ENCODE measurements around the gene PDE4D. TPM values are rescaled to one million over a fixed set of nuclear protein-coding genes. Genes with fewer than 3 reads are reported as not detected.

PDE4D gene
- total RNA-seq, 1 experiment from 2014 or later, result 2.1 TPM

GRCh38 chr5:59322058-59322457 is 571.5 kb downstream of the PDE4D start:
- Histone ChIP-seq H2BK12ac (ENCODE audit: insufficient read length, low read depth, low read length) (no peak overlapping the region), H3K4ac (ENCODE audit: low read depth, low read length) (no peak overlapping the region), H3T11ph (ENCODE audit: low read length) (no peak overlapping the region), H3K18ac (ENCODE audit: insufficient read length, low read depth, low read length) (no peak overlapping the region), H2BK5ac (ENCODE audit: insufficient read length, low read length) (no peak overlapping the region), H2BK120ac (ENCODE audit: low read depth, low read length, poor library complexity, severe bottlenecking) (no peak overlapping the region), H3K4me2 (ENCODE audit: insufficient read depth, insufficient read length, low read length) (no peak overlapping the region), H2AK5ac (ENCODE audit: insufficient read length, low read length) (no peak overlapping the region), H3K79me1 (ENCODE audit: insufficient read depth, low read depth, low read length, poor library complexity, severe bottlenecking) (no peaks in the 10 kb centered on the region), H3K14ac (ENCODE audit: insufficient read depth, low read length) (no peak overlapping the region), H4K5ac (ENCODE audit: insufficient read length, low read depth, low read length) (no peak overlapping the region), H3K23me2 (ENCODE audit: insufficient read length, low read depth, low read length, poor library complexity, severe bottlenecking) (no peaks in the 10 kb centered on the region), H3K9ac (ENCODE audit: extremely low read depth, insufficient read length, low read length) (no peak overlapping the region), H3K27me3 (ENCODE audit: insufficient read depth, low read length) (no peaks in the 10 kb centered on the region), H4K91ac (ENCODE audit: insufficient read length, low read depth, low read length) (no peak overlapping the region), H4K8ac (replicated peaks; ENCODE audit: insufficient read length, low read depth, low read length) (no peak overlapping the region), H3K23ac (ENCODE audit: insufficient read length, low read depth, low read length) (no peak overlapping the region), H2AFZ (ENCODE audit: low read length) (no peak overlapping the region), H4K20me1 (ENCODE audit: control insufficient read depth, insufficient read depth, insufficient read length) (no peaks in the 10 kb centered on the region), H2BK15ac (ENCODE audit: low read depth, low read length) (no peak overlapping the region), H3K9me3 (ENCODE audit: control insufficient read depth, low read depth, low read length) (no peaks in the 10 kb centered on the region), H2BK20ac (ENCODE audit: low read depth, low read length, poor library complexity, severe bottlenecking) (no peak overlapping the region), H3K56ac (ENCODE audit: insufficient read length, low read depth, low read length) (no peak overlapping the region), H3K79me2 (ENCODE audit: insufficient read depth, low read length) (no peaks in the 10 kb centered on the region), H3K4me1 (ENCODE audit: insufficient read depth, low read length) (peaks cover 3% of the 10 kb centered on the region; the same call in 1 of the 2 replicates), H3K27ac (ENCODE audit: insufficient read length, low read depth, low read length) (no peak overlapping the region)
- Mint-ChIP-seq H3K4me3 (no peak overlapping the region), H3K9me3 (no peaks in the 10 kb centered on the region), H3K27ac (no peak overlapping the region), H3K36me3 (ENCODE audit: insufficient read depth in 1 of 3, low read depth in 3 of 3) (no peaks in the 10 kb centered on the region), H3K4me1 (peaks cover 9 to 10% of the 10 kb centered on the region in 2 experiments), H3K27me3 (ENCODE audit: low read depth) (no peaks in the 10 kb centered on the region)
- no peak for TF ChIP-seq CTCF (conservative IDR thresholded peaks at IDR 0.05)
- DNase-seq, result no peak
